Prostate gland (tissue), 2 donors: ENCODE results near the gene ADM. TPM values are rescaled to one million over a fixed set of nuclear protein-coding genes. Genes with fewer than 3 reads are reported as not detected.

Source experiments
- DNase-seq: peaks from one replicate; pipeline ENCODE4 v3.0.0-alpha.2; 2019; ENCODE audit warnings: low spot score
- H3K27ac ChIP-seq, 2 donors: fragments of 200-600 bp; sonication (generic); 2 replicates each; pipeline ENCODE4 v1.5.1; 2017 to 2019
- H3K27me3 ChIP-seq: fragments of 200-600 bp; sonication (generic); replicated peaks from 2 replicates; pipeline ENCODE4 v1.5.1; 2019; ENCODE audit not compliant: insufficient read depth
- H3K36me3 ChIP-seq, 2 donors: fragments of 200-600 bp; sonication (generic); 1 replicate in 1 of 2; 2 replicates in 1 of 2; pipeline versions ENCODE4 v1.5.1 to v1.8.1; 2017 to 2019
- H3K4me1 ChIP-seq: fragments of 200-600 bp; sonication (generic); replicated peaks from 2 replicates; pipeline ENCODE4 v1.5.1; 2019
- H3K4me3 ChIP-seq, 2 donors: fragments of 200-600 bp; sonication (generic); 2 replicates each; pipeline ENCODE4 v1.5.1; 2017 to 2019
- H3K9me3 ChIP-seq: fragments of 200-600 bp; sonication (generic); 2 replicates; pipeline ENCODE4 v1.5.1; 2017
- CTCF ChIP-seq, 4 experiments: fragments of 200-600 bp in 2 of 4; fragments of 450-650 bp in 2 of 4; sonication (generic) in 2 of 4; IDR thresholded peaks; 1 replicate in 3 of 4; 2 replicates in 1 of 4; pipeline ENCODE4 v1.5.1; 2016 to 2019; ENCODE audit warnings: antibody characterized with exemption in 4 of 4, mild to moderate bottlenecking in 2 of 4, moderate library complexity in 2 of 4
- POLR2A ChIP-seq: fragments of 450-650 bp; IDR thresholded peaks from one replicate; pipeline ENCODE4 v1.6.1; 2016; ENCODE audit warnings: antibody characterized with exemption, mild to moderate bottlenecking
- POLR2AphosphoS5 ChIP-seq: sonication (generic); formaldehyde crosslinking; IDR thresholded peaks from one replicate; pipeline ENCODE4 v1.6.1; 2017; ENCODE audit warnings: antibody characterized with exemption
- WGBS: methylation state at CpG from one replicate; pipeline ENCODE4 v1.1.5; 2018; 5-methylcytosine and 5-hydroxymethylcytosine counted together
- intact Hi-C: fragments of 100-400 bp; cut with DNase I; formaldehyde crosslinking; loops from one replicate; pipeline ENCODE4 v1.14.2; 2022
- total RNA-seq, 2 donors: library from RNA; depleted of rRNA; stranded (reverse); fragments of >200 nt; gene quantifications; one replicate each; pipeline ENCODE4 v1.1.0, GENCODE V29; 2016

ADM gene
- total RNA-seq, 2 donors from 2014 or later = 20.4 to 33.7 TPM

- no peak overlapping the region for H3K27ac ChIP-seq
- H3K9me3 ChIP-seq = no peaks in the 10 kb centered on the region
- H3K27me3 ChIP-seq = no peaks in the 10 kb centered on the region
- no peaks in the 10 kb centered on the region for H3K4me1 ChIP-seq
- no peak overlapping the region for H3K4me3 ChIP-seq
- DNase-seq = no peak
- no peaks in the 10 kb centered on the region for H3K36me3 ChIP-seq
- TF ChIP-seq POLR2AphosphoS5 = no peak
- no peak for TF ChIP-seq CTCF (IDR thresholded peaks at IDR 0.05)
- no peak for TF ChIP-seq POLR2A
- WGBS = 88% methylated on average over 3 of the region's 11 CpGs
- intact Hi-C loops = no loop called here
These were observed 32.7 kb upstream of the ADM start for GRCh38 chr11:10272132-10272531.

GRCh38 chr11:10273738-10274137 is 31.1 kb upstream of the ADM start:
- DNase-seq = no peak
- Histone ChIP-seq H3K36me3 (no peaks in the 10 kb centered on the region), H3K4me3 (no peak overlapping the region), H3K9me3 (no peaks in the 10 kb centered on the region), H3K27ac (no peak overlapping the region), H3K27me3 (no peaks in the 10 kb centered on the region), H3K4me1 (no peaks in the 10 kb centered on the region)
- intact Hi-C loops = no loop called here
- TF ChIP-seq POLR2AphosphoS5 = no peak

GRCh38 chr11:10274726-10275125 is 30.1 kb upstream of the ADM start:
- Histone ChIP-seq H3K4me3 (no peak overlapping the region), H3K36me3 (no peaks in the 10 kb centered on the region), H3K27ac (no peak overlapping the region), H3K9me3 (no peaks in the 10 kb centered on the region), H3K27me3 (no peaks in the 10 kb centered on the region), H3K4me1 (no peaks in the 10 kb centered on the region)
- no peak for TF ChIP-seq POLR2A
- intact Hi-C loops = no loop called here
- WGBS = 38% methylated on average over 1 of the region's 1 CpG
- DNase-seq = no peak

- DNase-seq = no peak
- Histone ChIP-seq H3K36me3 (no peaks in the 10 kb centered on the region), H3K4me1 (no peaks in the 10 kb centered on the region), H3K27ac (no peak overlapping the region), H3K27me3 (no peaks in the 10 kb centered on the region), H3K9me3 (no peaks in the 10 kb centered on the region), H3K4me3 (no peak overlapping the region)
- intact Hi-C loops = no loop called here
- TF ChIP-seq CTCF (IDR thresholded peaks at IDR 0.05) (no peak), POLR2A (no peak), POLR2AphosphoS5 (no peak)
These were observed 29.2 kb upstream of the ADM start for GRCh38 chr11:10275714-10276113.

GRCh38 chr11:10282117-10282516 is 22.8 kb upstream of the ADM start:
- intact Hi-C loops = no loop called here
- no peak overlapping the region for H3K4me3 ChIP-seq
- no peak overlapping the region for H3K27ac ChIP-seq
- H3K9me3 ChIP-seq = no peaks in the 10 kb centered on the region
- DNase-seq = no peak
- TF ChIP-seq POLR2AphosphoS5 (no peak), CTCF (IDR thresholded peaks at IDR 0.05) (no peak), POLR2A (no peak)
- H3K27me3 ChIP-seq = no peaks in the 10 kb centered on the region
- no peaks in the 10 kb centered on the region for H3K4me1 ChIP-seq
- H3K36me3 ChIP-seq = no peaks in the 10 kb centered on the region

- Histone ChIP-seq H3K4me1 (no peaks in the 10 kb centered on the region), H3K27ac (no peak overlapping the region), H3K36me3 (no peaks in the 10 kb centered on the region), H3K4me3 (no peak overlapping the region), H3K9me3 (no peaks in the 10 kb centered on the region), H3K27me3 (no peaks in the 10 kb centered on the region)
- DNase-seq = no peak
- TF ChIP-seq POLR2AphosphoS5 = no peak
- TF ChIP-seq CTCF (IDR thresholded peaks at IDR 0.05) = no peak
- 85% methylated on average over 1 of the region's 1 CpG for WGBS
- intact Hi-C loops = no loop called here
These were observed 20.9 kb upstream of the ADM start for GRCh38 chr11:10283991-10284390.
